OCI-M2 (cell line): ENCODE measurements around the gene SLC2A10.

Experiments used
- DNase-seq: peaks from one replicate; lab custom pipeline; 2025; ENCODE audit not compliant: unreplicated experiment; lab: John Stamatoyannopoulos, UW

The SLC2A10 gene

DNA sequence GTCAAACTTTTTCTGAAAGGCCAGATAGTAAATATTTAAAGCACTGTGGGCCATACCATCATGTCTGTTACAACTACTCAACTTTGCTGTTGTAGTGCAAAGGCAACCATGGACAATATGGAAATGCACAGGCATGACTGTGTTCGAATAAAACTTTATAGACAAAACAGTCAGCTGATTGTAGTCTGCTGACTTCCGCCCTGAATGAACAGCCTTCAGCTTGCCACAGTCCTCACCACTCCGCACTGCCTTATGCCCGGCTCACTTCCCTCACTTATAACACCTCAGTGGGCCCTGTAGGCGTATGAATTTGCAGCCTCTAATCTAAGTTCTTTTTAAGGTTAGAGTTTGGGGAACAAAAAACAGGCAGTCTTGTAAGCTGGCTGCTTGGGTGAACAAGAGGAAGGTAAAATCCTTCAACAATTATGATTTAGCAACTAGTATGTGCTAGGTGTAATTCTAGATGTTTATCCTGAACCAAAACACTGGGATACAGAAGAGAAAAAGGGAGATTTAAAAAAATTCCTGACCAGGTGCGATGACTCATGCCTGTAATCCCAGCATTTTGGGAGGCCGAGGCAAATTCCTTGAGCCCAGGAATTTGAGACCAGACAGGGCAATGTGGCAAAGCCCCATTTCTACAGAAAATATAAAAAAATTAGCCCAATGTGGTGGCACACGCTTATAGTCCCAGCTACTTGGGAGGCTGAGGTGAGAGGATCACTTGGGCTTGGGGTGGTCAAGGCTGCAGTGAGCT is 6.8 kb upstream of the SLC2A10 start:
- DNase-seq = no peak

DNA sequence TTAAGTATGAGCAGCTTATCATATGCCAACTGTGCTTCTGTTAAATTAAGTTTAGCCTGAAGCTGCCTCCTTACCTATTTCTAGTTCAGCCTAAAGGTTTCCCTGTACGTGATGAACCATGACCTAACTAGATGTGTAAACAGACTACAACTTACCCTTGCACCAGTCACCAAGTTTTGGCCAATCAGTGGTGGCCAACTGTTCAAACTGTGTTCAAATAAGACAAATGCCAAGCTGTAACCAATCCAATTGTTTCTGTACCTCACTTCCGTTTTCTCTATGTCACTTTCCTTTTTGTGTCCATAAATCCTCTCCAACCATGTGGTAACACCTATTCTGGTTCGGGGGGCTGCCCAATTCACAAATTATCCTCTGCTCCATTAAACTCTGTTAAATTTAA is 6.0 kb upstream of the SLC2A10 start:
- DNase-seq = no peak

DNA sequence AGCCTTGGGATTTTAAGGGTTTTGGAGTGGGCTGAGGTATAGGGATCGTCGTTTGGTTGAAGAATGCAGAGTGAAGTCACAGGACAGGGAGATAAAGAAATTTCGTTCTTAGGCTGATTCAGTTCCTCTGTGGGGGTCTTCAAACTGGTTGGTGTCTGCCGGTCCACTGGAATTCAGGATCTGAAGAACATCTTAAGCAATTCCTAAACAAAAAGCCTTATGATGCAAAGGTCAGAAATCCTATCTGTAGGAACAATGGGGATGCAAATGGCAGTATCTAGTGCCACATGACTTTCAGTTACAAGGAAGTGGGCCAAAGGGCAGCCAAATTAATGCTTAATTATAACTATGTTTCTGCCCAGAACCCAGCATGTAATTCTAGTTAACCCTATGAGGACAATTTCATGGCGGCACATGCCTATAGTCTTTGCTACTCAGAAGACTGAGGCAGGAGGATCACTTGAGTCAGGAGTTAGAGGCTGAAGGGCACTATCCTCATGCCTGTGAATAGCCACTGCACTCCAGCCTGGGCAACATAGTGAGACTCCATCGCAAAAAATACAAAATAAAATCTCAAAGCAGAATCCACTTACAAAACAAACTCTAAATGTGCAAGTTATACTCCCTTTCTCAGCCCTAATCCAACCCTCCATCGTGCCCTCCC is 4.6 kb upstream of the SLC2A10 start:
- DNase-seq = no peak

DNA sequence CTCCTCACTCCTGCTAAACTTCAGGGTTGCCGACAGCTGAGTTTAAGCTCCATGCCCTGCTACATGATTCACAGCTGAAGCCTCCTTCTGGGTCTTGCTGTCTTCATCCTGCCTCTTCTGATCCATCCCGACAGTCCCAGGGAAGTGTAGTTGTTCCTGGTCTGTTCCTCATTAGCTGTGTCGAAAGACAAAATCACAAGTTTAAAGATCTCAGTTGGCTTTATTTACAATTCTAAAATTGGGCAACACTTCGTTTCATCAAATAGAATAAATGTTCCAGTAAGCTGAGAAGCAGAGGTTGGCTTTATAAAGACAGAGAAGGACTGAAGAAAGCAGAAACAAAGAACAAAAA is 4.1 kb upstream of the SLC2A10 start:
- DNase-seq = no peak

DNA sequence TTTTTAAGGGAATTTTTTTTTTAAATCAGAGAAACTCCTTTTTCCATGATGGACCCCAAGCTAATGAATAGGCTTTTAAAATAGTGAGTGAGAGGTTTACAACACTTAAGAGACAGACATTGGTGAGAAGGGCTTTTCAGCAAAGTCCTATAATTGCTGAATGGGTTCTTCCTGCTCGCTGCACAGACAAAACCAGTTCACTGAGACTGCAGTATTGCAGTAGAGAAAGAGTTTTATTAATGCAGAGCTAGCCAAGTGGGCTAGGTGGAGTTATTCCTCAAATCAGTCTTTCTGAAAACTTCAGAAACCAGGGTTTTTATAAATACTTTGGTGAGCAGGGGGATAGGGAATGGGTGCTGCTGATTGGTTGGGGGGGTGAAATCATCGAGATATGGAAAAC is 3.2 kb upstream of the SLC2A10 start:
- DNase-seq = no peak

DNA sequence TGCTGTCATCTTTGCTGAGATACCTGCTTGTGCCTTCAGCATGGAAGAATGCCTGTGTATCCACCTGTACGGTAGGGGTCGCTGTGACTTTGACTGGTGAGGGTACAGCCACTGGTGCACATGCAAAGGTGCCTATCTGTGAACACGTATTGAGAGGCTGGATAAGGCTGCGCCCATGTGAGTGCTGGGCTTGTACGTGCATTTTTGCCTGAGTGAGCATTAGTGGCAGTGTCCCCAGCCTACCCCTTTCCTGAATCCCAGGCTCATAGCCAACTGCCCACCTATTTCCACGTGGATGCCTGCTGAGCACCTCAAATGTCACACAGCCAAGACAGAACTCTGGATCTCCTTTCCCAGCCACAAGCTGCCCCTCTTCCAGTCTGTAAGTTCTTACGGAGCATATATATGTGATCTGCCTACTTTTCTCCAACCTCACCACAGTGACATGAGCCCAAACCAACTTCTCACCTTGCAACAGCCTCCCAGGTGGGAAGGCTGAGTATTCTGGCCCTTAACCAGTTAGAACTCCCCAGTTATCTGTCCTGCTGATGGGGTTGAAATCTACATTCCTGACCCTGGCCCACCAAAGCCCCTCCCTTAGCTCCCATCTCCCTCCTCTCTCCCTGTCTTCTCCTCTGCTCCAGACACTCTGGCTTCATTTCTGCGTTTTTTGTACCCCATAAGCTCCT is 1.1 kb upstream of the SLC2A10 start:
- no peak for DNase-seq

DNA sequence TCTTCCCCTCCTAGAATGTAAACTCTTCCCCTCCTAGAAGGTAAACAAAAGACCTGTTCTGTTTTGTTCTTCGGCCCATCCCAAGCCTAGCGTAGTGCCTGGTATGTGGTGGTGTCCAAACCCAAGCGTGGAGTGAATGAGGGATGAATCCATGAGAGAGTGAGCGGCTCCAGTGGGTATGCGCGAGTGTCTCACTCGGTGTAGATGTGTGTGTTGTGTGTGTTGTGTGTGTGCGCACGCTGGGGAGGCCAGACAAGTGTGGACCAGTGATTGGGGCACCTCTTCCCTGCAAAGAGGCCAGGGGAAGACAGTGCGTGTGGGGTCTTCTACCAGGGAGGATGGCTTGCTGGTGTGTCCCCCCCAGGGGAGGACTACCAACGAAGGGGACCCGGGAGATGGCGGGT is 392 bp upstream of the SLC2A10 start:
- no peak for DNase-seq

DNA sequence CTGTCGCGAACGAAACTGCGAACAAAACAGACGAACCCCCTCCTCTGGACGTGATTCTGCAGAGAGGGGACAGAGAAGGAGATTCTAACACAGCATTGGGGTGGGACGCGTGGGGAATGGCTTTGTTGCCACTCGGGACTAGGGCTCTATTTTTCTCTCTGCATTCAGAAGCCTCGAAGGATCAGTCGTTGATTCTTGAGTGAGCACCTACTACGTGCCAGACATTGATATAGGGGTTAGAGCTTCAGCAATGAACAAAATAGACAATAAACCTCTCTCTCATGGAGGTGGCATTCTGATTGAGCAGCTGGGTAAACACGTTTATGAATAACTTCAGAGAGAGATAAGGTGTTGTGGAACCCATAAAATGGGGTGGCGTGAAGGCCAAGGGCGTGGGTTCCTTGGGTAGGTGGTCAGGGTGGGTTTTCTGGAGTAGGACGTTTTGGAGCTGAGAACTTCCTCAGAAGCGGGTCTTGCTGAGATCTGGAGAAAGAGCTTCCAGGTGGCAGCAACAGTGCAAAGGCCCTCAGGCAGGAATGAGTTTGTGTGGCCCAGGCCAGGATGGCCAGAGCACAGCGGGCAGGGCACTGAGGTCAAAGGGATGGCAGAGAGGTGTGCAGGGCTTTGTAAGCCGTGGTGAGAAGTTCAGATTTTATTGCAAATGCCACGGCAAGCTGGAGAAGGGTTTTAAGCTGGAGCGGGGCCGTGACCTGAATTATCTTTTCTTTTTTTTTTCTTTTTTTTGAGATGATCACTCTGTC is 884 bp downstream of the SLC2A10 start:
- DNase-seq = no peak

DNA sequence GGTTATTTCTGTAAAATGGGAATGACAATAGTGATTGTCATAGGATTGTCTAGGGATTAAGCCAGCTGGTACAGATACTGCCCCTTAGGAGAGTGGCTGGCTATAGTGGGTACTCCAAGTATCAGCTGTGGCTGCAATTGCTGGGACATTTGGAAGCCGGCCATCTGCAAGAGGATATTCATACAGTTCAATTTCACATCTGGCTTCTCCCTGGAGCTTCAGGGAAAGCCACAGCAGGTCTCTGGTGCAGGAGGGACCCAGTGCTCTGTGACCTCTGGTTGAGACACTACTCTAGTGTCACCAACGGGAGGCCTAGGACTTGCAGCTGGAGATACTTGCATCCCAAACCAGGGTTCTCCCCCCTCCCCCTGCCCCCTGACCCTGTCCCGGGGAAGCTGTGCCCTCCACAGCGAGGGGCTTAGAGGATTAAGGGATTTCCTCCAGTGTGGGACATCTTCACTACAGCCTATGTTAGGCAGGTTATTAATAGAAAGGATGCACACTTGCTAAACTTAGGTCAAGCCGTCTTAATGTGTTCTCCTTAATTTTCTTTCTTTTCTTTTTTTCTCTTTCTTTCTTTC is 2.7 kb downstream of the SLC2A10 start:
- DNase-seq = no peak

DNA sequence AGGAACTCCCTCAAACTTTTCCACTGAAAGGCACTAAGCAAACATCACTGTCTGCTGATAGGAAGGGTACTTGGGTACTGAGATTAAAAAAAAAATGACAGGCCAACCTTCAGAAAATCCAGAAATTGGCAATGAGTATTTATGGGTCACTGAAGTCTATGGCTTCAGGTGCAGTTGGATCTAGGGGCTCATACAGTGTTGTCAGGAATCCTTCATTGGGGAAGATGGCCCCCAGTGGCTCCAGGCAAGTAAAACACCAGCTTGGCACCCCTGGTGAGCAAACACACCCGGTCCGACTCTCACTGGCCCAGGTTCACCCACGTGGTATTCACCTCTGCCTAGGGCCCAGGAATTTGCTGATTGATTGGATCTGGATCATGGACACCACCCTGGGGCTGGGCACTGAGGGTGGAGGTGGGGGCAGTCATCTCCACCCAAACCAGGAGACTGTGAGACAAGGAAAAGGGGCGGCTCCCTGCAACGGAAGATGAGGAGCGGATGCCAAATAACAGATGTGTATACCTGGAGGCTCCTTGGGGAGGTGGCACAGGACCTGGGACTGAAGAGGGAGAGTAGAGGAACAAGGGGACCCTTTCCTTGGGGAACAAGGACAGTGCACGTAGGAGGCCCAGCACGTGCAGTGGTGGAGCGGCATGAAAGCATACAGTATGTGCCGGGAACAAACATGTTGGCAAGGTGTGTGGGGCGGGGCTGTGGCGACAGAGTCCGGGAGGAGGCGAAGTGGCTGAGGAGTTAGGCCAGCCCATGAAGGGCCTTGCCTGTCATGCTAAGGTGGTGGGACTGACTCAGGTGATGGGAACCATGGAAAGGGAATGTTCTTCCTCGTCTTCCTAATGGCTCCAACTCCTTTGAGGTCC is 4.7 kb downstream of the SLC2A10 start:
- DNase-seq = no peak

DNA sequence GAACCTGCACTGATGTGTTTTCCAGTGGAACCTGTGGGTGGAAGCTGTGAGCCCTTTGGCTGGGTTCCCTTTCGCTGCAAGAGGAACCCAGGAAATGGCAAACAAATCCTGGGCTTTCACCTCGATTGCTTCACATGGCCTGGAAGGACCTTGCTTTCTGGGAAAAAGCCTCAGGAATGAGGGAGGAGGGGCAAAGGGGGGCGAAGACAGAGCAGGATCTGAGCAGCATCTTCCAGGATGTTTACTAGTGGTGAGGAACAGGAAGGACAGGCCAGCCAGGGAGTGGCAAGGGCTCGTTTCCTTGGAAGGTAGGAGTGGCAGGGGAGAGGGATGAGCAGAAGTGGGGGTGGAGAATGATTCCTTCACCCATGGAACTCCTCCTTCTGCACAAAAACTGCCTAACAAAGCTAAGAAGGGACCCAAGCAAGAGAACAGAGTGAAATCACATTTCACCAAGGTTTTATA is 5.9 kb downstream of the SLC2A10 start:
- DNase-seq = no peak

DNA sequence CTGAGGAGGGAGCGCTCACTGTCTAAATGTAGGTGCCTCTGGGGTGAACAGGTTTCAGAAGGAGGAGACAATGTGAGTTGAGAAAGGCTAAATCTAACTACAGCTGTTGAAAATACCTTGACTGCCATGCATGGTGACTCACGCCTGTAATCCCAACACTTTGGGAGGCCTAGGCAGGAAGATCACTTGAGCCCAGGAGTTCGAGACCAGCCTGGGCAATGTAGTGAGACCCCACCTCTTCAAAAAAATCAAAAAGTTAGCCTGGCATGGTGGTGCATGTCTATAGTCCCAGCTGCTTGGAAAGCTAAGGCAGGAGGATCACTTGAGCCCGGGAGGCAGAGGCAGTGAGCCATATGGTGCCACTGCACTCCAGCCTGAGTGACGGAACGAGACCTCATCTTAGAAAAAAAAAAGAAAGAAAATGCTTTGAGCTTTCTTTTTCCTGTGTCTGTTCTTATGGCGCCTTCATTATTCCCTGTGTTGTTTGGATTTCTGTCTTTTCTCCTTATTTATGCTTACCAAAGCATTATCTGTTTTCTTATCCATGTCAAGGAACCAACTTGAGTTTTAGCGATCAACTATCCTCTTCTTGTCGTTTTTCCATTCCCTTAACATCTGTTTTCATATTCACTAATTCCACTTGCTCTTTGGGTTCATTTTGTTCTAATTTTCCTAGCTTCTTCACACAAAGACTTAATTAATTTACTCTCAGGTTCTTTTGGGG is 8.5 kb downstream of the SLC2A10 start:
- no peak for DNase-seq

DNA sequence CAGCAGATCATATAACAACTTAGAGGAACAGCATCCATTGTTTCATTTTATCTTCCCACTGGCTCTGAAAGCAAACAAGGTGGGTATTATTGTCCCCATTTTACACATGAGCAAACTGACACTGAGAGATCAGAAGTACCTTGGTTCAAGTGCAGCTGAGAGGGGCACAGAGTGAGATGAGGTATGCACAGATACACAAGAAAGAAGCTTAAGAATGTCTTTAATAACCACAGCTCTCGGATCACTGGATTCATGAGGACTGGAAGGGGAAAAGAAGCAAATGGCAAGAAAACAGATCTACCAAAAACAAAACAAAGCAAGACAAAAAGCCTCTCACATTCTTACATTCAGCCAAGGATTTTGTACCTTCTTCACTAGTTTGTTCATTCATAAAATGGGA is 10.6 kb downstream of the SLC2A10 start:
- DNase-seq = no peak

DNA sequence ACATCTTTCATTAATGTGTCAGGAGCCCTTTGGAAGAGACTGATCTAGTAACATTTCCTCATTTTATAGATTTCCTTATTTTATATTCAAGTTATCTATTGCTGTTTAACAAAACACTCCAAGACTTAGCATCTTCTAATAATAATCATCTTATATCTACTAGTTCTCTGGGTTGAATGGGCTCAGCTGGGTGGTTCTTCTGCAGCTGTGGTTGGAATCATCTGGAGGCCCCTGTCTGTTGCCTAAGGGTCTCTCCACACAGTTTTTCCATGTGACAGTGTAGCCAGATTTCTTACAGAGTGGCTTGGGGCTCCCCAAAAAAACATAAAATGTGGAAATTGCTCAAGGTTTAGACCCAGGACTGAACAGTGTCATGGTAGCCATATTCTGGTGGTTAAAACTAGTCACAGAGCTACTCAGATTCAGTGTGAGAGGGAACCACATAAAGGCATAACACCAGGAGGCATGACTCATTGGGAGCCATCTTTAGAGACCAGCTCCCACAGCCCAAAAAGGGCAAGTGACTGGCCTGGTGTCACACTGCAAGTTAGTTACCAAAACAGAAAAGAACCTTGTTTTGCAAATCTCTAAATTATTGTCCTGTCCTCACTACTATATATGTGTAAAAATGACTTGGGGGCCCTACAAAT is 11.5 kb downstream of the SLC2A10 start:
- DNase-seq = no peak

DNA sequence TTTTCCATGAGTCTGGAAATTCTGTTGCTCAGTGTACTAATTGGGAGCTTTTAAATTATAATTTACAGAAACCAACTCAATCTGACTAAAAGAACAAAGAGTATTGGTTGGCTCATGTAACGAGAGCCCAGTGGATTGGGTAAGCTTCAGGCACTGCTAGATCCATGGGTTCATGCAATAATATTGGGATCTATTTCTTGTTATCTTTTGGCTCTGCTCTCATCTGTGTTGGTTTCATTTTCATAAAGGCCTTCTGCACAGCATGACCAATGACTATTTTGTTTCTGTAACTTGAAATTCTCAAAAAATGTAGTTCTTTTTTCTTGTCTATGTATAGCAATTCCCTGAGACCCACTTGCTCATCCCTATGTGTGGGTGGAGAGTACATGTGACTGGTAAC is 12.0 kb downstream of the SLC2A10 start:
- DNase-seq = no peak

DNA sequence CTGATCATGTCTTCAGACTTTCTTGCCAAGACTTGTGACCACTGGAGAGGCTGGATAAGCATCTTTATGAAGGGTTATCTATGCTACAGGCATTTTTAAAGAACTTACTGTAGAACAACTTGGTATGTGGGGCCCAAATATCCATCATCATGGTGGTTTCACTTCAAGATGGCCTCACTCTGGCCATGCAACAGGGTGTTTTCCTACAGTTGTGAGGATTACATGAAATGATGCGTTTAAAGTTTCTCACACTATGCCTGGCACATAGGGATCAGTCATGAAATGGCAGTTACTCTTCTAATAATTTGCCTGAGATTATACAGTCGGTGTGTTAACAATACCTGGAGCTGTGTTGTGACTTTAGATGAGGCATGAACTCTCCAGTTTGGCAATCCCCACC is 13.0 kb downstream of the SLC2A10 start:
- no peak for DNase-seq

DNA sequence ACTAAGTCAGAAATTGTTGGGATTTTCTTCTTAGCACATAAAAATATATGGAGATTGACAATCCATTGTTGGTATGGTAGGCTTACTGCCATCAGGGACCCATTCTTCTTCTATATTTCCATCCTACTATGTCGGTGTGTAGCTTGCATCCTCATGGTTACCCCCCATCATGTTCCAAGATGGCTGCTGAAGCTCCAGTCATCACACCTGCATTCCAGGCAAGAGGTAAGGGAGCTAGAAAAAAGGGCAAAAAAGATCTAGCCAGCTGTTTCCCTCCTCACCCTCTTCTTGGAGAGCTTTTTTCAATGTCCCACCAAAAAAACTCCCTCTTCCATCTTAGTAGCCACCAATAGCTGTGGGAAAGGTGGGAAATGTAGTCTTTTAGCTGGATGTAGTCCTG is 13.6 kb downstream of the SLC2A10 start:
- no peak for DNase-seq

DNA sequence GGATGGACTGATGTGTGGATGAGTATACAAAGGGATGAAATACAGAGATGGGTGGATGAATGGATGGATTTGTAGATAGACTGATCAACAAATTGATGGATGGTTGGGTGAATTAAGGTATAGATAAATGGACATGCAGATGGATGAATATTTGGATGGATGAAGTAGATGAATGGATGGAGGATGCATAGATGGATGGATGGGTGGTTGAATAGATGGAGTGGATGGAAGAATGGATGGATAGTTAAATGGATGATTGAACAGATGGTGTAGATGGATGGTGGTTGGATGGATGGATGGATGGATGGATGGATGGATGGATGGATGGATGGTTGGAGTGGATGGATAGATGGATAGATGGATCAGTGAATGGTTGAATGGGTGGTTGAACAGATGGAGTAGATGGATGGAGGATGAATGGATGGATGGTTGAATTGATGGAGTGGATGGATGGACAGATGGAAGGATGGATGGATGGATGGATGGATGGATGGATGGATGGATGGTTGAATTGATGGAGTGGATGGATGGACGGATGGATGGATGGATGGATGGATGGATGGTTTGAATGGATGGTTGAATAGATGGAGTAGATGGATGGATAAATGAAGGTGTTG is 15.0 kb downstream of the SLC2A10 start:
- DNase-seq = no peak
